CD14-positive monocyte (primary cell): ENCODE measurements around the gene ULBP3. TPM values are rescaled to one million over a fixed set of nuclear protein-coding genes. Genes with fewer than 3 reads are reported as not detected.

Experiments used
- DNase-seq, 3 donors: peaks; one replicate each; pipeline ENCODE4 v3.0.0-alpha.2; 2011 to 2022
- H2AFZ ChIP-seq: 2 replicates; pipeline ENCODE4 v1.6.0; 2012; ENCODE audit warnings: mild to moderate bottlenecking, low read depth, low read length, inconsistent platforms; ENCODE audit not compliant: insufficient read depth, poor library complexity, severe bottlenecking
- H3K27ac ChIP-seq, 2 donors: 1 replicate in 1 of 2; 2 replicates in 1 of 2; pipeline ENCODE4 v1.5.1; 2012 to 2013; ENCODE audit warnings: low read length in 2 of 2, control low read depth in 1 of 2, inconsistent platforms in 1 of 2, low read depth in 1 of 2, mild to moderate bottlenecking in 1 of 2
- H3K27me3 ChIP-seq, 2 donors: one replicate each; pipeline versions ENCODE4 v1.6.0 to v1.6.1; 2011 to 2013; ENCODE audit warnings: low read length in 2 of 2; ENCODE audit not compliant: control insufficient read depth in 2 of 2, insufficient read depth in 2 of 2
- H3K36me3 ChIP-seq, 2 donors: replicated peaks in 1 of 2; 1 replicate in 1 of 2; 2 replicates in 1 of 2; pipeline versions ENCODE4 v1.5.1 to v1.6.1; 2012 to 2013; ENCODE audit warnings: low read length in 2 of 2, control low read depth in 1 of 2, inconsistent platforms in 1 of 2, mild to moderate bottlenecking in 1 of 2; ENCODE audit not compliant: insufficient read depth in 2 of 2, control insufficient read depth in 1 of 2
- H3K4me1 ChIP-seq, 2 donors: 1 replicate in 1 of 2; 2 replicates in 1 of 2; pipeline versions ENCODE4 v1.5.1 to v1.6.1; 2012 to 2013; ENCODE audit warnings: low read length in 2 of 2, control low read depth in 1 of 2, inconsistent platforms in 1 of 2, mild to moderate bottlenecking in 1 of 2, moderate library complexity in 1 of 2; ENCODE audit not compliant: insufficient read depth in 2 of 2, control insufficient read depth in 1 of 2
- H3K4me2 ChIP-seq: replicated peaks from 2 replicates; pipeline ENCODE3; 2012; ENCODE audit warnings: low read length, moderate library complexity, mild to moderate bottlenecking; ENCODE audit not compliant: poor library complexity, severe bottlenecking; ENCODE audit errors: extremely low read depth
- H3K4me3 ChIP-seq, 3 experiments: fragments of 200-600 bp in 1 of 3; sonication (generic) in 1 of 3; replicated peaks in 1 of 3; 1 replicate in 2 of 3; 2 replicates in 1 of 3; pipeline ENCODE4 v1.5.1; 2011 to 2013; ENCODE audit warnings: low read length in 3 of 3, mild to moderate bottlenecking in 3 of 3, control low read depth in 2 of 3, low read depth in 2 of 3, inconsistent platforms in 1 of 3, moderate library complexity in 1 of 3
- H3K79me2 ChIP-seq: 2 replicates; pipeline ENCODE4 v1.6.0; 2012; ENCODE audit warnings: mild to moderate bottlenecking, control low read depth, inconsistent platforms, low read length, moderate library complexity; ENCODE audit not compliant: insufficient read depth
- H3K9ac ChIP-seq: 2 replicates; pipeline ENCODE4 v1.6.0; 2017; ENCODE audit warnings: low read length, mild to moderate bottlenecking; ENCODE audit not compliant: insufficient read depth, poor library complexity, severe bottlenecking
- H3K9me3 ChIP-seq, 2 donors: replicated peaks in 1 of 2; 1 replicate in 1 of 2; 2 replicates in 1 of 2; pipeline versions ENCODE4 v1.5.1 to v1.6.1; 2012 to 2013; ENCODE audit warnings: low read length in 2 of 2, control low read depth in 1 of 2; ENCODE audit not compliant: control insufficient read depth in 1 of 2, insufficient read depth in 1 of 2
- H4K20me1 ChIP-seq: 2 replicates; pipeline ENCODE4 v1.6.0; 2012; ENCODE audit warnings: mild to moderate bottlenecking, low read length, control low read depth, moderate library complexity; ENCODE audit not compliant: insufficient read depth
- H3K27ac Mint-ChIP-seq, 7 donors: one replicate each; pipeline ENCODE4 v1.8.0; 2020; ENCODE audit warnings: mild to moderate bottlenecking in 7 of 7, mixed read lengths in 7 of 7, moderate library complexity in 6 of 7, inconsistent platforms in 2 of 7
- H3K27me3 Mint-ChIP-seq, 3 donors: one replicate each; pipeline ENCODE4 v1.8.0; 2021 to 2022; ENCODE audit warnings: low read depth in 3 of 3, mild to moderate bottlenecking in 3 of 3, mixed read lengths in 3 of 3, moderate library complexity in 3 of 3, inconsistent platforms in 1 of 3
- H3K36me3 Mint-ChIP-seq, 2 donors: one replicate each; pipeline ENCODE4 v1.8.0; 2020; ENCODE audit warnings: mixed read lengths in 2 of 2, inconsistent platforms in 1 of 2, mild to moderate bottlenecking in 1 of 2
- H3K4me1 Mint-ChIP-seq: one replicate; pipeline ENCODE4 v1.8.0; 2020; ENCODE audit warnings: mild to moderate bottlenecking, mixed read lengths
- H3K4me3 Mint-ChIP-seq, 2 donors: one replicate each; pipeline ENCODE4 v1.8.0; 2020; ENCODE audit warnings: mild to moderate bottlenecking in 2 of 2, mixed read lengths in 2 of 2, moderate library complexity in 1 of 2
- H3K9me3 Mint-ChIP-seq, 7 donors: one replicate each; pipeline ENCODE4 v1.8.0; 2020 to 2022; ENCODE audit warnings: mixed read lengths in 7 of 7, mild to moderate bottlenecking in 6 of 7, moderate library complexity in 6 of 7, inconsistent platforms in 2 of 7
- CTCF ChIP-seq: fragments of 200-600 bp; IDR thresholded peaks from one replicate; pipeline ENCODE4 v1.8.0; 2022; ENCODE audit warnings: antibody characterized with exemption, mild to moderate bottlenecking
- WGBS: methylation state at CpG from one replicate; pipeline ENCODE4 v1.1.5; 2013; ENCODE audit warnings: missing lambda C conversion rate; ENCODE audit not compliant: insufficient coverage; 5-methylcytosine and 5-hydroxymethylcytosine counted together
- intact Hi-C, 2 donors: fragments of 100-400 bp; cut with micrococcal nuclease; formaldehyde crosslinking; loops; one replicate each; pipeline versions ENCODE4 v1.15.0 to v1.15.1; 2023
- polyA plus RNA-seq, 3 donors: library from polyadenylated mRNA; depleted of rRNA in 1 of 3; unstranded in 2 of 3; stranded (reverse) in 1 of 3; fragments of 300-500 nt in 2 of 3; fragments of >200 nt in 1 of 3; fragmentation: Illumina TruSeq in 2 of 3; gene quantifications; 1 replicate in 2 of 3; 2 replicates in 1 of 3; pipeline ENCODE4 v1.2.3, GENCODE V29; 2012 to 2021

Gene ULBP3
- polyA plus RNA-seq, 3 donors: 0.08 TPM; not detected in 2

- Mint-ChIP-seq H3K27ac (no peak overlapping the region), H3K4me1 (peaks cover 11% of the 10 kb centered on the region), H3K27me3 (peaks cover 54 to 68% (median 63%) of the 10 kb centered on the region in 3 donors), H3K36me3 (no peaks in the 10 kb centered on the region), H3K9me3 (peaks cover 0 to 7% (median 0%) of the 10 kb centered on the region in 7 donors), H3K4me3 (no peak overlapping the region)
- Histone ChIP-seq H4K20me1 (no peaks in the 10 kb centered on the region), H3K36me3 (no peaks in the 10 kb centered on the region), H3K9me3 (no peaks in the 10 kb centered on the region), H3K4me2 (no peak overlapping the region), H3K4me1 (peaks cover 8 to 10% of the 10 kb centered on the region in 2 donors), H2AFZ (no peak overlapping the region), H3K79me2 (no peaks in the 10 kb centered on the region), H3K27me3 (peaks cover 19 to 51% of the 10 kb centered on the region in 2 donors), H3K4me3 (no peak overlapping the region), H3K27ac (no peak overlapping the region), H3K9ac (no peak overlapping the region)
- TF ChIP-seq CTCF: no peak
- WGBS: 100% methylated on average over 2 of the region's 3 CpGs
- intact Hi-C loops: no loop called here
- no peak for DNase-seq
Measured at GRCh38 chr6:150030611-150031010, 38.3 kb downstream of the ULBP3 start.

DNA sequence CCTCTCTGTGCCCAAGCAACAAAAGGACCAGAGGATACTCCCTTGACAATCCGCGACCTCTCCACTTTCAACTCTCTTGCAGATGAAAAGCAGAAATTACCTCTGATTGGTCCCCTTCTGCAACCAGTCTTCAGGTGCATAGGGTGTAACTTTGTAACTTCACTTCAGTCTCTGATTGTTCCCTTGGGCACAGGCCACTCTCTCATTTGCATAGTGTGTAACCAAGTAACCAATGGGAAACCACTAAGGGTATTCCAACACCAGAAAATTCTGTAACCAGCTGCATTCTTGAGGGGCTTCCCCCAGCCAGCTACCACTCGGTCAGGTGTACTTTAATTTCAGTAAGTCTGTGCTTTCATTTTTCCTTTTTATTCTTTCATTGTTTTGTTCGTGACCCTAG is 39.2 kb downstream of the ULBP3 start:
- WGBS: 0% methylated on average over 1 of the region's 4 CpGs
- Histone ChIP-seq H3K27me3 (peaks cover 18 to 51% of the 10 kb centered on the region in 2 donors), H3K9ac (no peak overlapping the region), H3K36me3 (no peaks in the 10 kb centered on the region), H3K4me1 (peaks cover 12 to 16% of the 10 kb centered on the region in 2 donors), H3K79me2 (no peaks in the 10 kb centered on the region), H3K4me2 (no peak overlapping the region), H3K4me3 (no peak overlapping the region), H3K9me3 (no peaks in the 10 kb centered on the region), H2AFZ (no peak overlapping the region), H4K20me1 (no peaks in the 10 kb centered on the region), H3K27ac (no peak overlapping the region)
- Mint-ChIP-seq H3K4me3 (no peak overlapping the region), H3K9me3 (peaks cover 0 to 7% (median 1%) of the 10 kb centered on the region in 7 donors), H3K36me3 (no peaks in the 10 kb centered on the region), H3K4me1 (peaks cover 17% of the 10 kb centered on the region), H3K27me3 (peaks cover 54 to 68% (median 63%) of the 10 kb centered on the region in 3 donors), H3K27ac (no peak overlapping the region)
- no peak for TF ChIP-seq CTCF
- DNase-seq: no peak
- intact Hi-C loops: no loop called here
